SW480 (cell line): ENCODE data around the gene SRP72.

Experiments
- DNase-seq: peaks from one replicate; pipeline ENCODE4 v3.0.0-alpha.2; 2016; ENCODE audit warnings: low spot score

SRP72 gene

DNA sequence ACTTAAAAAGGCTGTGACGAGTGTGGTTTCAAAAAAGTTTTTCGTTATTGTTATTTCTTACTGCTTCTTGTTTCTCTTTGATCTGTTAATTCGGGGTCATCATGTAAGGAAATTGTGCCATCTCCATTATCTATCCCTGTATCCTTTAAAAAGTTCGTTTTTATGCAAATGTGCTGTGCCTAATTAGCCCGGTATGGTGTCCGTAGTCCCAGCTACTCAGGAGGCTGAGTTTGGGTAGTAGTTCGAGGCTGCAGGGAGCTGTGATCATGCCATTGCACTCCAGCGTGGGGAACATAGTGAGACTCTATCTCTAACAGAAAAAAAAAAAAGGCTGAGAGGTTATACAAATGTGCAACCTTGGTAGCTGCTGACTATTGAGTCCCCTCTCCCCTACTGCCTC lies 83.2 kb downstream of the SRP72 start:
- DNase-seq, result no peak

DNA sequence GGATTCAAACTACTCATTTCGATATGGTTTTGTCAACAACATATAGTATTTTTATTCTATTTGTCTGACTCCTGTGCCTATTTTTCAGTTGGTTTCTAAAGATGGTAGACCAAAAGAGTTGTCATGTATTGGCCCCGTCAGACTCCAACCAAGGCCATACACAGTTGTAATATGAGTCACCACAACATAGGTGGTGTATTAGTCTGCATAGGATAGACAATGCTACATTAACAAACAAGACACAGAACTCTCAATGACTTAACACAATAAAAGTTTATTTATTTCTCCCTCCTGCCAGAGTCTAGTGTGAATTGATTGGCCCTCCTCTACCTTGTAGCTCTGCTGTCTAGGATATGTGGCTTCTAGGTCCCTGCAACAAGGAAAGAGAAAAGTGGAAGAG lies 84.1 kb downstream of the SRP72 start:
- DNase-seq, result no peak

DNA sequence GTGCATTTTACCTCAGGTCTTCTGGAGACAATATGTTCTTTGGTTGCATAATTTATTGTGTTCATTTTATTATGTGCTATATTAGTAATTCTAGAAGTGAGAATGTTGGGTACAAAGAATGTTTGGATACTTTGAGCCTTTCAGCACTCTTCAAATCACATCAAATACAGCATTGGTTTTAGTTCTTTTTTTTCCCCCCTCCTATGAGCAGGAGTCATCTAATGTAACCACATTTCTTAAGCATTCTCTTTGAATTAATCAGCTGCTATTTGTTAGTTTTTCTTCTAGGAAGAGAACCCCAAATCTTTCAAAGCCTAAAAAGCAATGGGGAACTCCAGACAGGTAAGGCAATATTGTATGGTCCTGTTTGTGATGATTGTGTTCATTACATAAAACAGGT lies 84.9 kb downstream of the SRP72 start:
- DNase-seq, result no peak
